GM23338 (cell line): ENCODE measurements around the gene CLTA. TPM values are rescaled to one million over a fixed set of nuclear protein-coding genes. Genes with fewer than 3 reads are reported as not detected.

Experiments used
- ATAC-seq: fragments of 200-7000 bp; cut with Tn5 transposase; 3 replicates; pipeline ENCODE4 v1.9.1; 2020
- DNase-seq: peaks from one replicate; pipeline ENCODE4 v3.0.0-alpha.2; 2015; ENCODE audit warnings: low spot score
- H2AFZ ChIP-seq: fragments of 200-600 bp; sonication (generic); 2 replicates; pipeline ENCODE4 v1.8.0; 2016; ENCODE audit warnings: antibody characterized with exemption, mild to moderate bottlenecking, moderate library complexity
- H3F3A ChIP-seq: fragments of 200-600 bp; sonication (generic); replicated peaks from 2 replicates; pipeline ENCODE4 v1.8.0; 2017; ENCODE audit warnings: antibody characterized with exemption, mixed run types, low read depth
- H3K27ac ChIP-seq: fragments of 200-600 bp; sonication (generic); 2 replicates; pipeline ENCODE4 v1.6.1; 2016; ENCODE audit warnings: low read depth
- H3K27me3 ChIP-seq: fragments of 200-600 bp; sonication (generic); 2 replicates; pipeline ENCODE4 v1.8.0; 2016; ENCODE audit warnings: mild to moderate bottlenecking, mixed run types, moderate library complexity; ENCODE audit not compliant: insufficient read depth
- H3K36me3 ChIP-seq: fragments of 200-600 bp; sonication (generic); 2 replicates; pipeline ENCODE4 v1.8.0; 2016; ENCODE audit warnings: mild to moderate bottlenecking; ENCODE audit not compliant: insufficient read depth
- H3K4me1 ChIP-seq: fragments of 200-600 bp; sonication (generic); 2 replicates; pipeline ENCODE4 v1.8.0; 2016; ENCODE audit warnings: mild to moderate bottlenecking, moderate library complexity; ENCODE audit not compliant: insufficient read depth
- H3K4me2 ChIP-seq: fragments of 200-600 bp; sonication (generic); 2 replicates; pipeline ENCODE4 v1.7.1; 2017; ENCODE audit warnings: mixed run types
- H3K4me3 ChIP-seq: fragments of 200-600 bp; sonication (generic); 2 replicates; pipeline ENCODE4 v1.6.1; 2016; ENCODE audit warnings: mixed run types
- H3K79me2 ChIP-seq: fragments of 200-600 bp; sonication (generic); replicated peaks from 2 replicates; pipeline ENCODE4 v1.8.0; 2017; ENCODE audit warnings: mild to moderate bottlenecking; ENCODE audit not compliant: insufficient read depth
- H3K9me2 ChIP-seq: fragments of 200-600 bp; sonication (generic); 2 replicates; pipeline ENCODE4 v1.8.0; 2017; ENCODE audit not compliant: insufficient read depth
- H4K20me1 ChIP-seq: fragments of 200-600 bp; sonication (generic); replicated peaks from 2 replicates; pipeline ENCODE4 v1.8.0; 2017; ENCODE audit warnings: mild to moderate bottlenecking; ENCODE audit not compliant: insufficient read depth
- H3K27ac Mint-ChIP-seq: 2 replicates; pipeline ENCODE4 v1.8.0; 2020; ENCODE audit warnings: inconsistent platforms, mild to moderate bottlenecking, moderate library complexity, mixed read lengths
- H3K27me3 Mint-ChIP-seq: 3 replicates; pipeline ENCODE4 v1.8.0; 2022; ENCODE audit warnings: low read depth, mild to moderate bottlenecking, moderate library complexity, mixed read lengths, inconsistent platforms; ENCODE audit not compliant: insufficient read depth, poor library complexity
- H3K36me3 Mint-ChIP-seq: 3 replicates; pipeline ENCODE4 v1.8.0; 2021; ENCODE audit warnings: low read depth, mild to moderate bottlenecking, inconsistent platforms, moderate library complexity, mixed read lengths
- H3K4me1 Mint-ChIP-seq: 3 replicates; pipeline ENCODE4 v1.8.0; 2020; ENCODE audit warnings: mild to moderate bottlenecking, inconsistent platforms, mixed read lengths
- H3K4me3 Mint-ChIP-seq: 3 replicates; pipeline ENCODE4 v1.8.0; 2021; ENCODE audit warnings: moderate library complexity, mild to moderate bottlenecking, inconsistent platforms, mixed read lengths
- H3K9me3 Mint-ChIP-seq: 3 replicates; pipeline ENCODE4 v1.8.0; 2020; ENCODE audit warnings: moderate library complexity, mild to moderate bottlenecking, inconsistent platforms, mixed read lengths
- NANOG ChIP-seq: IDR thresholded peaks from 2 replicates; pipeline ENCODE4 v1.6.1; 2016; ENCODE audit warnings: antibody characterized with exemption, borderline replicate concordance
- POLR2AphosphoS5 ChIP-seq: IDR thresholded peaks from 2 replicates; pipeline ENCODE4 v1.6.1; 2016; ENCODE audit warnings: antibody characterized with exemption, low read depth
- STAT1 ChIP-seq: IDR thresholded peaks from one replicate; pipeline ENCODE4 v1.6.1; 2016; ENCODE audit warnings: antibody characterized with exemption; ENCODE audit not compliant: unreplicated experiment
- ZNF114 ChIP-seq: fragments of 250-450 bp; sonication (Bioruptor Pico); IDR thresholded peaks from 2 replicates; pipeline ENCODE4 v1.5.0; 2020; ENCODE audit warnings: mild to moderate bottlenecking, moderate library complexity
- polyA plus RNA-seq: library from polyadenylated mRNA; unstranded; fragments of >200 nt; fragmentation: Nextera tagmentation; extraction: Ambion mirVana; gene quantifications from 2 replicates; pipeline ENCODE4 v1.2.1, GENCODE V29; 2016
- total RNA-seq: library from RNA; depleted of rRNA; stranded (reverse); fragments of >200 nt; shearing (Covaris generic); gene quantifications from 2 replicates; pipeline ENCODE4 v1.2.3, GENCODE V29; 2014
- TF ChIP-seq, protein P1 (sequence below): IDR thresholded peaks from one replicate; pipeline ENCODE4 v1.6.1; 2018; ENCODE audit warnings: antibody characterized with exemption; ENCODE audit not compliant: unreplicated experiment
- TF ChIP-seq, protein P2 (sequence below): fragments of 250-450 bp; sonication (Bioruptor Pico); IDR thresholded peaks from 2 replicates; pipeline ENCODE4 v1.5.0; 2020; ENCODE audit warnings: mild to moderate bottlenecking, moderate library complexity
- TF ChIP-seq, protein P3 (sequence below): IDR thresholded peaks from 2 replicates; pipeline ENCODE4 v1.6.1; 2016; ENCODE audit warnings: antibody characterized with exemption
- TF ChIP-seq, protein P4 (sequence below), 2 experiments: fragments of 200-600 bp in 1 of 2; sonication (generic) in 1 of 2; conservative IDR thresholded peaks; 2 replicates each; pipeline versions ENCODE4 v1.5.1 to v1.6.1; 2016 to 2017; ENCODE audit warnings: antibody characterized with exemption in 2 of 2, low read depth in 2 of 2, mild to moderate bottlenecking in 2 of 2, moderate library complexity in 1 of 2

The CLTA gene
- total and polyA plus RNA-seq, 2 experiments from 2014 or later, result 223 to 259 TPM

DNA sequence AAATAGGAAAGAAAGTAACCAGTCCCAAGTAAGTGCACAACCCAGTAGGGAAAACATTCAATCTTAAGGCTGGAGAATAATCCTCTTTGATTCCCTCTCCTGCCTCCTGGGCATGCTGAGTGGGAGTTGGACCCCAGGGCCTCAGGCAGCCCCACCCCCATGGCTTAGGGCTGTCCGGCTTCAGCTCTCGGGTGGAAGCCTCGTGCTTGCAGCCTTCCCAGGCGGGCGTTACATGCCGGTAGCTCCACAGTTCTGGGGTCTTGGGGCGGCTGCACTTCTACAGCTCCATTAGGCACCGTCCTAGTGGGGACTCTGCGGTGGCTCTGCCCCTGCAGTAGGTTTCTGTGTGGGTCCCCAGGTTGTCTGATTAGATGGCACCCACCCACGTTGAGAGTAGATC, 44.1 kb upstream of the CLTA start:
- H3K36me3 ChIP-seq, result no peaks in the 10 kb centered on the region
- peaks cover 14% of the 10 kb centered on the region for H3K36me3 Mint-ChIP-seq

More for the DNA sequence above, 44.1 kb upstream of the CLTA start:
- Histone ChIP-seq H3K4me2 (no peak overlapping the region), H3K4me1 (no peaks in the 10 kb centered on the region), H4K20me1 (no peaks in the 10 kb centered on the region), H2AFZ (no peak overlapping the region), H3K9me2 (0 out of 2 replicates have a peak, but pooled peaks cover 3% of the 10 kb centered on the region), H3K27me3 (no peaks in the 10 kb centered on the region), H3K27ac (no peak overlapping the region), H3F3A (no peaks in the 10 kb centered on the region), H3K79me2 (no peaks in the 10 kb centered on the region), H3K4me3 (no peak overlapping the region)
- no peak overlapping the region for H3K4me3 Mint-ChIP-seq
- H3K9me3 Mint-ChIP-seq, result peaks cover 18% of the 10 kb centered on the region
- TF ChIP-seq POLR2AphosphoS5 (no peak), STAT1 (no peak), NANOG (no peak), ZNF114 (CRISPR knock-in tag) (no peak)
- TF ChIP-seq, protein P1, sequence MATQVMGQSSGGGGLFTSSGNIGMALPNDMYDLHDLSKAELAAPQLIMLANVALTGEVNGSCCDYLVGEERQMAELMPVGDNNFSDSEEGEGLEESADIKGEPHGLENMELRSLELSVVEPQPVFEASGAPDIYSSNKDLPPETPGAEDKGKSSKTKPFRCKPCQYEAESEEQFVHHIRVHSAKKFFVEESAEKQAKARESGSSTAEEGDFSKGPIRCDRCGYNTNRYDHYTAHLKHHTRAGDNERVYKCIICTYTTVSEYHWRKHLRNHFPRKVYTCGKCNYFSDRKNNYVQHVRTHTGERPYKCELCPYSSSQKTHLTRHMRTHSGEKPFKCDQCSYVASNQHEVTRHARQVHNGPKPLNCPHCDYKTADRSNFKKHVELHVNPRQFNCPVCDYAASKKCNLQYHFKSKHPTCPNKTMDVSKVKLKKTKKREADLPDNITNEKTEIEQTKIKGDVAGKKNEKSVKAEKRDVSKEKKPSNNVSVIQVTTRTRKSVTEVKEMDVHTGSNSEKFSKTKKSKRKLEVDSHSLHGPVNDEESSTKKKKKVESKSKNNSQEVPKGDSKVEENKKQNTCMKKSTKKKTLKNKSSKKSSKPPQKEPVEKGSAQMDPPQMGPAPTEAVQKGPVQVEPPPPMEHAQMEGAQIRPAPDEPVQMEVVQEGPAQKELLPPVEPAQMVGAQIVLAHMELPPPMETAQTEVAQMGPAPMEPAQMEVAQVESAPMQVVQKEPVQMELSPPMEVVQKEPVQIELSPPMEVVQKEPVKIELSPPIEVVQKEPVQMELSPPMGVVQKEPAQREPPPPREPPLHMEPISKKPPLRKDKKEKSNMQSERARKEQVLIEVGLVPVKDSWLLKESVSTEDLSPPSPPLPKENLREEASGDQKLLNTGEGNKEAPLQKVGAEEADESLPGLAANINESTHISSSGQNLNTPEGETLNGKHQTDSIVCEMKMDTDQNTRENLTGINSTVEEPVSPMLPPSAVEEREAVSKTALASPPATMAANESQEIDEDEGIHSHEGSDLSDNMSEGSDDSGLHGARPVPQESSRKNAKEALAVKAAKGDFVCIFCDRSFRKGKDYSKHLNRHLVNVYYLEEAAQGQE, result no peak
- TF ChIP-seq, protein P2, sequence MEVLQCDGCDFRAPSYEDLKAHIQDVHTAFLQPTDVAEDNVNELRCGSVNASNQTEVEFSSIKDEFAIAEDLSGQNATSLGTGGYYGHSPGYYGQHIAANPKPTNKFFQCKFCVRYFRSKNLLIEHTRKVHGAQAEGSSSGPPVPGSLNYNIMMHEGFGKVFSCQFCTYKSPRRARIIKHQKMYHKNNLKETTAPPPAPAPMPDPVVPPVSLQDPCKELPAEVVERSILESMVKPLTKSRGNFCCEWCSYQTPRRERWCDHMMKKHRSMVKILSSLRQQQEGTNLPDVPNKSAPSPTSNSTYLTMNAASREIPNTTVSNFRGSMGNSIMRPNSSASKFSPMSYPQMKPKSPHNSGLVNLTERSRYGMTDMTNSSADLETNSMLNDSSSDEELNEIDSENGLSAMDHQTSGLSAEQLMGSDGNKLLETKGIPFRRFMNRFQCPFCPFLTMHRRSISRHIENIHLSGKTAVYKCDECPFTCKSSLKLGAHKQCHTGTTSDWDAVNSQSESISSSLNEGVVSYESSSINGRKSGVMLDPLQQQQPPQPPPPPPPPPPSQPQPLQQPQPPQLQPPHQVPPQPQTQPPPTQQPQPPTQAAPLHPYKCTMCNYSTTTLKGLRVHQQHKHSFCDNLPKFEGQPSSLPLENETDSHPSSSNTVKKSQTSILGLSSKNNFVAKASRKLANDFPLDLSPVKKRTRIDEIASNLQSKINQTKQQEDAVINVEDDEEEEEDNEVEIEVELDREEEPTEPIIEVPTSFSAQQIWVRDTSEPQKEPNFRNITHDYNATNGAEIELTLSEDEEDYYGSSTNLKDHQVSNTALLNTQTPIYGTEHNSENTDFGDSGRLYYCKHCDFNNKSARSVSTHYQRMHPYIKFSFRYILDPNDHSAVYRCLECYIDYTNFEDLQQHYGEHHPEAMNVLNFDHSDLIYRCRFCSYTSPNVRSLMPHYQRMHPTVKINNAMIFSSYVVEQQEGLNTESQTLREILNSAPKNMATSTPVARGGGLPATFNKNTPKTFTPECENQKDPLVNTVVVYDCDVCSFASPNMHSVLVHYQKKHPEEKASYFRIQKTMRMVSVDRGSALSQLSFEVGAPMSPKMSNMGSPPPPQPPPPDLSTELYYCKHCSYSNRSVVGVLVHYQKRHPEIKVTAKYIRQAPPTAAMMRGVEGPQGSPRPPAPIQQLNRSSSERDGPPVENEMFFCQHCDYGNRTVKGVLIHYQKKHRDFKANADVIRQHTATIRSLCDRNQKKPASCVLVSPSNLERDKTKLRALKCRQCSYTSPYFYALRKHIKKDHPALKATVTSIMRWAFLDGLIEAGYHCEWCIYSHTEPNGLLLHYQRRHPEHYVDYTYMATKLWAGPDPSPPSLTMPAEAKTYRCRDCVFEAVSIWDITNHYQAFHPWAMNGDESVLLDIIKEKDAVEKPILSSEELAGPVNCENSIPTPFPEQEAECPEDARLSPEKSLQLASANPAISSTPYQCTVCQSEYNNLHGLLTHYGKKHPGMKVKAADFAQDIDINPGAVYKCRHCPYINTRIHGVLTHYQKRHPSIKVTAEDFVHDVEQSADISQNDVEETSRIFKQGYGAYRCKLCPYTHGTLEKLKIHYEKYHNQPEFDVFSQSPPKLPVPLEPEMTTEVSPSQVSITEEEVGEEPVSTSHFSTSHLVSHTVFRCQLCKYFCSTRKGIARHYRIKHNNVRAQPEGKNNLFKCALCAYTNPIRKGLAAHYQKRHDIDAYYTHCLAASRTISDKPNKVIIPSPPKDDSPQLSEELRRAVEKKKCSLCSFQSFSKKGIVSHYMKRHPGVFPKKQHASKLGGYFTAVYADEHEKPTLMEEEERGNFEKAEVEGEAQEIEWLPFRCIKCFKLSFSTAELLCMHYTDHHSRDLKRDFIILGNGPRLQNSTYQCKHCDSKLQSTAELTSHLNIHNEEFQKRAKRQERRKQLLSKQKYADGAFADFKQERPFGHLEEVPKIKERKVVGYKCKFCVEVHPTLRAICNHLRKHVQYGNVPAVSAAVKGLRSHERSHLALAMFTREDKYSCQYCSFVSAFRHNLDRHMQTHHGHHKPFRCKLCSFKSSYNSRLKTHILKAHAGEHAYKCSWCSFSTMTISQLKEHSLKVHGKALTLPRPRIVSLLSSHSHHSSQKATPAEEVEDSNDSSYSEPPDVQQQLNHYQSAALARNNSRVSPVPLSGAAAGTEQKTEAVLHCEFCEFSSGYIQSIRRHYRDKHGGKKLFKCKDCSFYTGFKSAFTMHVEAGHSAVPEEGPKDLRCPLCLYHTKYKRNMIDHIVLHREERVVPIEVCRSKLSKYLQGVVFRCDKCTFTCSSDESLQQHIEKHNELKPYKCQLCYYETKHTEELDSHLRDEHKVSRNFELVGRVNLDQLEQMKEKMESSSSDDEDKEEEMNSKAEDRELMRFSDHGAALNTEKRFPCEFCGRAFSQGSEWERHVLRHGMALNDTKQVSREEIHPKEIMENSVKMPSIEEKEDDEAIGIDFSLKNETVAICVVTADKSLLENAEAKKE (CRISPR knock-in tag), result no peak
- TF ChIP-seq, protein P3, sequence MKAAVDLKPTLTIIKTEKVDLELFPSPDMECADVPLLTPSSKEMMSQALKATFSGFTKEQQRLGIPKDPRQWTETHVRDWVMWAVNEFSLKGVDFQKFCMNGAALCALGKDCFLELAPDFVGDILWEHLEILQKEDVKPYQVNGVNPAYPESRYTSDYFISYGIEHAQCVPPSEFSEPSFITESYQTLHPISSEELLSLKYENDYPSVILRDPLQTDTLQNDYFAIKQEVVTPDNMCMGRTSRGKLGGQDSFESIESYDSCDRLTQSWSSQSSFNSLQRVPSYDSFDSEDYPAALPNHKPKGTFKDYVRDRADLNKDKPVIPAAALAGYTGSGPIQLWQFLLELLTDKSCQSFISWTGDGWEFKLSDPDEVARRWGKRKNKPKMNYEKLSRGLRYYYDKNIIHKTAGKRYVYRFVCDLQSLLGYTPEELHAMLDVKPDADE, result no peak
- TF ChIP-seq, protein P4, sequence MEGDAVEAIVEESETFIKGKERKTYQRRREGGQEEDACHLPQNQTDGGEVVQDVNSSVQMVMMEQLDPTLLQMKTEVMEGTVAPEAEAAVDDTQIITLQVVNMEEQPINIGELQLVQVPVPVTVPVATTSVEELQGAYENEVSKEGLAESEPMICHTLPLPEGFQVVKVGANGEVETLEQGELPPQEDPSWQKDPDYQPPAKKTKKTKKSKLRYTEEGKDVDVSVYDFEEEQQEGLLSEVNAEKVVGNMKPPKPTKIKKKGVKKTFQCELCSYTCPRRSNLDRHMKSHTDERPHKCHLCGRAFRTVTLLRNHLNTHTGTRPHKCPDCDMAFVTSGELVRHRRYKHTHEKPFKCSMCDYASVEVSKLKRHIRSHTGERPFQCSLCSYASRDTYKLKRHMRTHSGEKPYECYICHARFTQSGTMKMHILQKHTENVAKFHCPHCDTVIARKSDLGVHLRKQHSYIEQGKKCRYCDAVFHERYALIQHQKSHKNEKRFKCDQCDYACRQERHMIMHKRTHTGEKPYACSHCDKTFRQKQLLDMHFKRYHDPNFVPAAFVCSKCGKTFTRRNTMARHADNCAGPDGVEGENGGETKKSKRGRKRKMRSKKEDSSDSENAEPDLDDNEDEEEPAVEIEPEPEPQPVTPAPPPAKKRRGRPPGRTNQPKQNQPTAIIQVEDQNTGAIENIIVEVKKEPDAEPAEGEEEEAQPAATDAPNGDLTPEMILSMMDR (conservative IDR thresholded peaks at IDR 0.05; ENCODE audit: low read depth in 2 of 2), result no peak
- no peak overlapping the region for H3K27ac Mint-ChIP-seq
- peaks cover 2% of the 10 kb centered on the region; the same call in 2 of the 3 replicates for H3K4me1 Mint-ChIP-seq
- H3K27me3 Mint-ChIP-seq, result peaks cover 2% of the 10 kb centered on the region
- ATAC-seq, result no peak
- DNase-seq, result no peak
